NOMO-1 treated with DMSO at 0.1 percent for 48 hours (cell line): ENCODE results near the gene HNRNPC.
"Not testable (repeated sequence)": the region's sequence is repeated elsewhere in the genome, so short reads cannot be mapped to it uniquely, and the experiment has no call there.

ENCODE experiments used
- DNase-seq: peaks from one replicate; lab custom pipeline; 2025; ENCODE audit not compliant: unreplicated experiment; lab: John Stamatoyannopoulos, UW

Gene HNRNPC

GRCh38 chr14:21272661-21273060 is 3.4 kb upstream of the HNRNPC start:
- DNase-seq = not testable (repeated sequence)

- peak; percentile 43 for DNase-seq
Observed at GRCh38 chr14:21268617-21269251, 508 bp downstream of the HNRNPC start.

GRCh38 chr14:21267886-21268616 is 1.2 kb downstream of the HNRNPC start:
- no peak for DNase-seq

- no peak for DNase-seq
Observed at GRCh38 chr14:21267431-21267845, 1.8 kb downstream of the HNRNPC start.

- peak; percentile 70 for DNase-seq
Observed at GRCh38 chr14:21264025-21264801, 5.0 kb downstream of the HNRNPC start.

- DNase-seq = peak; percentile 85
Observed at GRCh38 chr14:21263284-21264024, 5.8 kb downstream of the HNRNPC start.

- DNase-seq = no peak
Observed at GRCh38 chr14:21262410-21262809, 6.8 kb downstream of the HNRNPC start.

GRCh38 chr14:21261824-21262223 is 7.4 kb downstream of the HNRNPC start:
- DNase-seq = no peak

GRCh38 chr14:21258889-21259787 is 10.1 kb downstream of the HNRNPC start:
- no peak for DNase-seq

GRCh38 chr14:21258005-21258888 is 11.0 kb downstream of the HNRNPC start:
- no peak for DNase-seq

- peak; percentile 64 for DNase-seq
Observed at GRCh38 chr14:21257394-21257909, 11.8 kb downstream of the HNRNPC start.

- peak; percentile 79 for DNase-seq
Observed at GRCh38 chr14:21256539-21257393, 12.5 kb downstream of the HNRNPC start.

- not testable (repeated sequence) for DNase-seq
Observed at GRCh38 chr14:21256102-21256447, 13.2 kb downstream of the HNRNPC start.

GRCh38 chr14:21255385-21256101 is 13.7 kb downstream of the HNRNPC start:
- DNase-seq = no peak

- DNase-seq = no peak
Observed at GRCh38 chr14:21252149-21252548, 17.1 kb downstream of the HNRNPC start.

GRCh38 chr14:21251215-21251614 is 18.0 kb downstream of the HNRNPC start:
- DNase-seq = no peak

- DNase-seq = no peak
Observed at GRCh38 chr14:21248739-21249411, 20.4 kb downstream of the HNRNPC start.
